Measurements from ENCODE around the gene TMEM80. TPM values are rescaled to one million over a fixed set of nuclear protein-coding genes. Genes with fewer than 3 reads are reported as not detected.

Gene TMEM80
- total RNA-seq, 2 experiments from 2014 or later, result 9.5 to 9.8 TPM

GRCh38 chr11:704228-704674, 8.6 kb downstream of the TMEM80 start:
- H3K27me3 Mint-ChIP-seq, result peaks cover 12% of the 10 kb centered on the region
- ChIA-PET POLR2A (no interaction called here), CTCF (interaction anchor here (1.2 to 2.2 kb wide), 2 partner anchors 9 to 22 kb away, joined by 4 to 7 read pairs; partner anchors contain the start of genes DEAF1 and TMEM80)
- H3K36me3 Mint-ChIP-seq, result no peaks in the 10 kb centered on the region
- DNase-seq, result no peak
- no peak overlapping the region for H3K27ac Mint-ChIP-seq
- H3K4me3 Mint-ChIP-seq, result no peak overlapping the region
- peaks cover 5% of the 10 kb centered on the region for H3K4me1 Mint-ChIP-seq (ENCODE audit: low read depth)
- intact Hi-C loops (cut with micrococcal nuclease), result no loop called here
- H3K9me3 Mint-ChIP-seq, result no peaks in the 10 kb centered on the region

DNA sequence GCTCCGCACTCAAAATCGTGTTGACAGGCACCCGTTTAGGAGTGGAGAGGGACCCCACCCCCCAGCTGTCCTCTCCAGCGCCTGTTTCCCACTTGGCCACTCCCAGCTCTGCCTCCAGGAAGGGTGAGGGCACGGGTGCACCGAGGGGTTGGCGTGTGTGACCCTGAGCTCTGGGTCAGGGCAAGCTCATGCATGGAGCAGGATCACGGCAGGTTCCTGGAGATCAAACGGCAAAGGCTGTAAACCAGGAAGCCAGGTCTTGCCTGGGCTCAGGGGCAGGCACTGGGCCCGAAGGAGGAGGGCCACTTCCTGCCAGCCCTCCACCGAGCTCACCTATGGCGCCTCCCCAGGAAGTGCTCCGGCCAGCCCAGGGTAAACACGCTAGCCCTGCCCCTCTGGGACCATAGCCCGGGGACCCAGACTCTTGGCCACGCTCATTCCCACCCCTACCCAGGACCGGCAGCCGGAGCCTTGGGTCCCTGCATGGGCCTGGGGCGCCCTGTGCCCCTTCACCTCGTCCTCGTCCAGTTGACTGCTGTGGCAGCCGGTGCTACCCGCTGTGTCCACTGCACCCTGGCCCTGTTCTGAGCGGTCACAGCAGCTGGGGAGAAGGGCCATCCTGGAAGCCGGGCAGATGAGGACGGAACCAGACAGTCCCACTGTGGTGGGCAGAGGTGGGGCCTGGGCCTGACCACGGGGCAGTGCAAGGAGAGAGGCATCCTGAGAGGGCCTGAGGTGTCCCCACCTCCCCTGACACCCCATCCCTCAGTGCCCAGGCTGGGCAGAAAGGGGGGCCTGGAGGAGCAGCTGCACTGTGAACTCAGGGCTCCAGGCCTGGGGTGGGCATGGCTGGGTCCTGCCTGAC, 9.4 kb downstream of the TMEM80 start:
- Mint-ChIP-seq H3K4me3 (no peak overlapping the region), H3K36me3 (no peaks in the 10 kb centered on the region), H3K27ac (no peak overlapping the region), H3K9me3 (no peaks in the 10 kb centered on the region), H3K27me3 (peaks cover 12% of the 10 kb centered on the region), H3K4me1 (ENCODE audit: low read depth) (peaks cover 5% of the 10 kb centered on the region)
- no peak for DNase-seq
- CTCF ChIA-PET, result interaction anchor here (1.0 to 2.2 kb wide), 3 partner anchors 8 to 21 kb away, joined by 3 to 7 read pairs (median 4); partner anchors contain the start of genes DEAF1 and TMEM80
- POLR2A ChIA-PET, result no interaction called here
- intact Hi-C loops (cut with micrococcal nuclease), result no loop called here

- peaks cover 5% of the 10 kb centered on the region for H3K4me1 Mint-ChIP-seq (ENCODE audit: low read depth)
- H3K27me3 Mint-ChIP-seq, result peaks cover 16% of the 10 kb centered on the region
- no peak within 1 kb of the TSS for H3K4me3 Mint-ChIP-seq
- intact Hi-C loops (cut with micrococcal nuclease), result no loop called here
- no peak for DNase-seq
- H3K9me3 Mint-ChIP-seq, result no peaks in the 10 kb centered on the region
- no peaks in the 10 kb centered on the region for H3K36me3 Mint-ChIP-seq
- H3K27ac Mint-ChIP-seq, result no peak within 1 kb of the TSS
- ChIA-PET CTCF (interaction anchor here (1.0 kb wide), 1 partner anchor 9 kb away, joined by 3 read pairs; no protein-coding TSS in a partner anchor), POLR2A (interaction anchor here (1.0 kb wide), 1 partner anchor 76 kb away, joined by 3 read pairs; no protein-coding TSS in a partner anchor)
These were observed 10.2 kb downstream of the TMEM80 start, which contains the start of gene EPS8L2 for GRCh38 chr11:705646-706438. Gene EPS8L2, plus strand, starts transcription at chr11:706231. Its CDS starts 3,177 bp downstream, at chr11:709408.

GRCh38 chr11:706439-706956, 10.9 kb downstream of the TMEM80 start:
- H3K4me1 Mint-ChIP-seq (ENCODE audit: low read depth), result peaks cover 5% of the 10 kb centered on the region
- intact Hi-C loops (cut with micrococcal nuclease), result no loop called here
- H3K9me3 Mint-ChIP-seq, result no peaks in the 10 kb centered on the region
- H3K27ac Mint-ChIP-seq, result no peak overlapping the region
- ChIA-PET POLR2A (interaction anchor here (0.8 to 1.2 kb wide), 3 partner anchors 11 to 77 kb away, joined by 3 read pairs; partner anchors contain the start of gene TMEM80), CTCF (interaction anchor here (1.0 to 1.8 kb wide), 2 partner anchors 11 to 17 kb away, joined by 5 read pairs; partner anchors contain the start of genes DEAF1 and TMEM80)
- H3K4me3 Mint-ChIP-seq, result no peak overlapping the region
- no peaks in the 10 kb centered on the region for H3K36me3 Mint-ChIP-seq
- H3K27me3 Mint-ChIP-seq, result peaks cover 20% of the 10 kb centered on the region
- DNase-seq, result no peak

DNA sequence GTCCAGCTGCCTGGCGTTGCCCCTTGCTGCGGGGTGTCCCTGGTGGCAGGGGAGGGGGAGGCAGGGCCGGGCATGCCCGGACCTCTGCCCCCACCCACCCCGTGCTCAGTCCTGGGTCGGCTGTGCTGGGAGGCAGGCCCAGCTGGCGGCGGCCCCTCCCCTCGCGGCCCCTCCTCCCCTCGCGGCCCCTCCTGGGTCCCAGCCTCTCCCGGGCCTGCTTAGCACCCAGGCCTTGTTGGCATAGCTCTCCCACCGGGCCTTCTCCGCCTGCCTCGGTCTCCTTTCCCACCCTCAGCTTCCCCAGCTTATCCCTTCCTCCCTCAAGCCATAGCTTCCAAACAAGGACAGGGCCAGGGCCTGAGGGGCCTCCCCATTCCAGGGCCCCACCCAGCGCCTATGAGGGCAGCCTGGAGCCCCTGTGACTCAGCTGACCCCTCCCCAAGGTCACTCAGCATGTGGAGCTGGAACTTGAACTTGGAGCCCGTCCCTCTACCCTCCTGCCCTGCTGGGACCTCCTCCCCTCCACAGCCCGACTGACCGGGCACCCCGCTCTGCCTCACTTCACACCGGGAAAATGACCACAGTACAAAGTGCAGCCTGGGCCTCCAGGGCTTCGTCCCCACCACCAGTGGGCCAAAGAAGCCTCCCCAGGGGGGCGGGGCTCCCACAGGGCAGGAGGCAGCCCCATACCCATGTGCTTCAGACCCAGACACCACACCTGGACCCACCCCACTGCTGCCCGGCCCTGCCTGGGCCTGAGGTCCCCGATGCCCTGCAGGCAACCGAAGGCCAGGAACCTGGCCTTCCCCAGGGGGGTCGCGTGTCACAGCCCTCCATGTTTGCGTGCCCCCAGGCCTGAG, 11.6 kb downstream of the TMEM80 start:
- CTCF ChIA-PET, result interaction anchor here (1.0 to 1.8 kb wide), 2 partner anchors 12 to 17 kb away, joined by 5 read pairs; partner anchors contain the start of genes DEAF1 and TMEM80
- intact Hi-C loops (cut with micrococcal nuclease), result no loop called here
- no peak for DNase-seq
- Mint-ChIP-seq H3K27me3 (peaks cover 20% of the 10 kb centered on the region), H3K36me3 (no peaks in the 10 kb centered on the region), H3K4me3 (no peak overlapping the region), H3K9me3 (no peaks in the 10 kb centered on the region), H3K27ac (no peak overlapping the region), H3K4me1 (ENCODE audit: low read depth) (peaks cover 5% of the 10 kb centered on the region)
- POLR2A ChIA-PET, result interaction anchor here (0.8 to 1.2 kb wide), 3 partner anchors 11 to 78 kb away, joined by 3 read pairs; partner anchors contain the start of gene TMEM80

GRCh38 chr11:707817-708420, 12.3 kb downstream of the TMEM80 start:
- Mint-ChIP-seq H3K4me3 (peak overlapping the region; percentile 8), H3K27me3 (peaks cover 20% of the 10 kb centered on the region), H3K9me3 (no peaks in the 10 kb centered on the region), H3K27ac (no peak overlapping the region), H3K4me1 (ENCODE audit: low read depth) (peaks cover 5% of the 10 kb centered on the region), H3K36me3 (no peaks in the 10 kb centered on the region)
- ChIA-PET CTCF (interaction anchor here (1.8 kb wide), 1 partner anchor 16 kb away, joined by 5 read pairs; no protein-coding TSS in a partner anchor), POLR2A (no interaction called here)
- no peak for DNase-seq
- intact Hi-C loops (cut with micrococcal nuclease), result no loop called here

DNA sequence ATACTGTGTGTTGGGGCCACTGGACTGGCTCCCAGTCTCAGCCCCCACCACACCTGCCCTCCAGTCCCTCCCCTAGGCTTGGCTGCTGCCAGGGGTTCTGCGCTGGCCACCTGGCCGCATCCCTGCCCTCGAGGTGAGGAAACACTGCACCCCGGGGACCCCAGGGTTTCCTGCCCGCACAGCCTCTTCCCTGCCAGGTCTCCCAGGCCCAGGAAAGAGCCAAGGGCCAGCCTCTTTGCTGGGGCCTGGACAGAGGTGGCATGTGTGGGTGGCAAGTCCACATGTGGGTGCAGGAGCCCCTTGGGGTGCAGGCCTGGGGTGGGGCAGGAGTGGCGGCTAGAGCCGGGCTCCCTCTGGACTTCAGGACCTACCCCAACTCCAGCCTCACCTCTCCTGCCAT, 12.9 kb downstream of the TMEM80 start:
- DNase-seq, result no peak
- Mint-ChIP-seq H3K36me3 (no peaks in the 10 kb centered on the region), H3K27ac (no peak overlapping the region), H3K9me3 (no peaks in the 10 kb centered on the region), H3K4me1 (ENCODE audit: low read depth) (peaks cover 5% of the 10 kb centered on the region), H3K27me3 (peaks cover 20% of the 10 kb centered on the region), H3K4me3 (no peak overlapping the region)
- CTCF ChIA-PET, result no interaction called here
- intact Hi-C loops (cut with micrococcal nuclease), result no loop called here
- POLR2A ChIA-PET, result no interaction called here

GRCh38 chr11:709109-709997, 13.7 kb downstream of the TMEM80 start:
- CTCF ChIA-PET, result interaction anchor here (1.1 kb wide), 1 partner anchor 11 kb away, joined by 3 read pairs; no protein-coding TSS in a partner anchor
- no peak overlapping the region for H3K4me3 Mint-ChIP-seq
- no peaks in the 10 kb centered on the region for H3K9me3 Mint-ChIP-seq
- no peak overlapping the region for H3K27ac Mint-ChIP-seq
- POLR2A ChIA-PET, result no interaction called here
- peaks cover 5% of the 10 kb centered on the region for H3K4me1 Mint-ChIP-seq (ENCODE audit: low read depth)
- H3K36me3 Mint-ChIP-seq, result no peaks in the 10 kb centered on the region
- intact Hi-C loops (cut with micrococcal nuclease), result no loop called here
- H3K27me3 Mint-ChIP-seq, result peaks cover 20% of the 10 kb centered on the region
- DNase-seq, result no peak

DNA sequence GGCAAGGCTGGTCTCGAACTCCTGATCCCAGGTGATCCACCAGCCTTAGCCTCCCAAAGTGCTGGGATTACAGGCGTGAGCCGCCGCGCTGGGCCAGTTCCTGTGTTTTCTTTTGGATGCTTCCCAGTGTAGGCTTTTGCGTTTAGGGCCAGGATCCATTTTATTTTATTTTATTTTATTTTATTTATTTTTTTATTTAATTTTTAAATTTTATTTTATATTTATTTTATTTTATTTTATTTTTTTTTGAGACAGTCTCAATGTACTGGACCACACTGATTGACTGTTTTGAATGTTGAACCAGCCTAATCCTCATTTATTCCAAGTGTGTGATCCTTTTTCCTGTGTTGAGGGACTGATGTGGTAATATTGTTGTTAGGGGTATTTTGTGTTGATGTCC, 18.8 kb downstream of the TMEM80 start:
- no peak for DNase-seq
- Mint-ChIP-seq H3K9me3 (peaks cover 3% of the 10 kb centered on the region), H3K4me3 (no peak overlapping the region), H3K36me3 (no peaks in the 10 kb centered on the region), H3K27me3 (peaks cover 13% of the 10 kb centered on the region), H3K27ac (no peak overlapping the region), H3K4me1 (ENCODE audit: low read depth) (no peaks in the 10 kb centered on the region)
- ChIA-PET POLR2A (no interaction called here), CTCF (no interaction called here)
- intact Hi-C loops (cut with micrococcal nuclease), result no loop called here
